WTC11 (cell line): Measurements from ENCODE around the gene PPARD. TPM values are rescaled to one million over a fixed set of nuclear protein-coding genes. Genes with fewer than 3 reads are reported as not detected.

ENCODE experiments used
- ATAC-seq: fragments of 200-7000 bp; cut with Tn5 transposase; 2 replicates; pipeline ENCODE4 v1.10.0; 2021; ENCODE audit warnings: mild to moderate bottlenecking, moderate library complexity
- CTCF ChIA-PET: fragments of 300-600 bp; sonication (Branson Sonifier 250); formaldehyde crosslinking; loops from one replicate; lab custom pipeline; 2021; ENCODE audit warnings: antibody characterized with exemption; lab: Charles Lee
- POLR2A ChIA-PET: fragments of 350-600 bp; sonication (Branson Sonifier 250); formaldehyde crosslinking; loops from one replicate; lab custom pipeline; 2021; ENCODE audit warnings: antibody characterized with exemption; lab: Charles Lee
- DNase-seq: peaks from one replicate; pipeline ENCODE4 v3.0.0; 2021; ENCODE audit warnings: low spot score
- H3K27ac Mint-ChIP-seq: 2 replicates; pipeline ENCODE4 v1.8.0; 2021; ENCODE audit warnings: mixed read lengths
- H3K27me3 Mint-ChIP-seq: 2 replicates; pipeline ENCODE4 v1.8.0; 2021; ENCODE audit warnings: low read depth, mild to moderate bottlenecking, moderate library complexity, mixed read lengths
- H3K36me3 Mint-ChIP-seq: 2 replicates; pipeline ENCODE4 v1.8.0; 2021; ENCODE audit warnings: mixed read lengths
- H3K4me1 Mint-ChIP-seq: 2 replicates; pipeline ENCODE4 v1.8.0; 2022; ENCODE audit warnings: mixed read lengths
- H3K4me3 Mint-ChIP-seq: 2 replicates; pipeline ENCODE4 v1.8.0; 2021; ENCODE audit warnings: mild to moderate bottlenecking, moderate library complexity, mixed read lengths
- H3K9me3 Mint-ChIP-seq: 2 replicates; pipeline ENCODE4 v1.8.0; 2021; ENCODE audit warnings: mixed read lengths
- ATF1 ChIP-seq: sonication (generic); formaldehyde crosslinking; IDR thresholded peaks from 2 replicates; pipeline ENCODE4 v1.8.1; 2023; ENCODE audit warnings: mild to moderate bottlenecking, moderate library complexity, missing genetic modification reagents
- CREM ChIP-seq: sonication (generic); formaldehyde crosslinking; IDR thresholded peaks from 2 replicates; pipeline ENCODE4 v1.8.1; 2022; ENCODE audit warnings: mild to moderate bottlenecking, missing genetic modification reagents, moderate library complexity
- FOXP1 ChIP-seq: sonication (generic); formaldehyde crosslinking; IDR thresholded peaks from 2 replicates; pipeline ENCODE4 v1.8.0; 2022; ENCODE audit warnings: missing genetic modification reagents, mild to moderate bottlenecking, moderate library complexity, borderline replicate concordance
- GABPB1 ChIP-seq: sonication (generic); formaldehyde crosslinking; IDR thresholded peaks from 2 replicates; pipeline ENCODE4 v1.8.1; 2023; ENCODE audit warnings: mild to moderate bottlenecking, missing genetic modification reagents
- IRF2 ChIP-seq: sonication (generic); formaldehyde crosslinking; IDR thresholded peaks from 2 replicates; pipeline ENCODE4 v1.8.0; 2022; ENCODE audit warnings: low read depth, missing genetic modification reagents, borderline replicate concordance
- MYBL2 ChIP-seq: sonication (generic); formaldehyde crosslinking; IDR thresholded peaks from 2 replicates; pipeline ENCODE4 v1.8.1; 2023; ENCODE audit warnings: mild to moderate bottlenecking, moderate library complexity, missing genetic modification reagents
- NFYB ChIP-seq: sonication (generic); formaldehyde crosslinking; conservative IDR thresholded peaks from 2 replicates; pipeline ENCODE4 v1.8.0; 2022; ENCODE audit warnings: low read depth, missing genetic modification reagents
- NR2C2 ChIP-seq: sonication (generic); formaldehyde crosslinking; IDR thresholded peaks from 2 replicates; pipeline ENCODE4 v1.8.0; 2022; ENCODE audit warnings: mild to moderate bottlenecking, missing genetic modification reagents
- OVOL2 ChIP-seq: fragments of 250-450 bp; sonication (Bioruptor Pico); IDR thresholded peaks from 2 replicates; pipeline ENCODE4 v1.9.0; 2021; ENCODE audit warnings: mild to moderate bottlenecking, borderline replicate concordance
- TCF7 ChIP-seq: sonication (generic); formaldehyde crosslinking; IDR thresholded peaks from 2 replicates; pipeline ENCODE4 v1.8.0; 2022; ENCODE audit warnings: mild to moderate bottlenecking, low read depth, missing genetic modification reagents, moderate library complexity
- TEAD1 ChIP-seq: sonication (generic); formaldehyde crosslinking; IDR thresholded peaks from 2 replicates; pipeline ENCODE4 v1.8.0; 2022; ENCODE audit warnings: mild to moderate bottlenecking, missing genetic modification reagents
- TEAD4 ChIP-seq: sonication (generic); formaldehyde crosslinking; IDR thresholded peaks from 2 replicates; pipeline ENCODE4 v1.8.0; 2022; ENCODE audit warnings: mild to moderate bottlenecking, missing genetic modification reagents
- TP53 ChIP-seq: sonication (generic); formaldehyde crosslinking; IDR thresholded peaks from 2 replicates; pipeline ENCODE4 v1.8.1; 2023; ENCODE audit warnings: mild to moderate bottlenecking, missing genetic modification reagents
- ZBTB21 ChIP-seq: sonication (generic); formaldehyde crosslinking; IDR thresholded peaks from 2 replicates; pipeline ENCODE4 v1.8.1; 2023; ENCODE audit warnings: mild to moderate bottlenecking, missing genetic modification reagents, borderline replicate concordance
- ZNF317 ChIP-seq: sonication (generic); formaldehyde crosslinking; IDR thresholded peaks from 2 replicates; pipeline ENCODE4 v1.8.1; 2023; ENCODE audit warnings: low read depth, mild to moderate bottlenecking, moderate library complexity, missing genetic modification reagents, borderline replicate concordance
- ZNF671 ChIP-seq: fragments of 250-450 bp; sonication (Bioruptor Pico); IDR thresholded peaks from 2 replicates; pipeline ENCODE4 v1.8.0; 2021; ENCODE audit warnings: mild to moderate bottlenecking
- total RNA-seq: library from RNA; stranded (reverse); gene quantifications from 3 replicates; pipeline ENCODE4 v1.2.3, GENCODE V29; 2021
- TF ChIP-seq, protein P1 (sequence below): sonication (generic); formaldehyde crosslinking; IDR thresholded peaks from 2 replicates; pipeline ENCODE4 v1.8.1; 2023; ENCODE audit warnings: mild to moderate bottlenecking, moderate library complexity, missing genetic modification reagents
- TF ChIP-seq, protein P2 (sequence below): sonication (generic); formaldehyde crosslinking; IDR thresholded peaks from 2 replicates; pipeline ENCODE4 v1.8.0; 2023; ENCODE audit warnings: mild to moderate bottlenecking, missing genetic modification reagents
- TF ChIP-seq, protein P3 (sequence below): sonication (generic); formaldehyde crosslinking; IDR thresholded peaks from 2 replicates; pipeline ENCODE4 v1.8.1; 2023; ENCODE audit warnings: mild to moderate bottlenecking, missing genetic modification reagents
- TF ChIP-seq, protein P4 (sequence below): sonication (generic); formaldehyde crosslinking; IDR thresholded peaks from 2 replicates; pipeline ENCODE4 v1.8.1; 2023; ENCODE audit warnings: mild to moderate bottlenecking, missing genetic modification reagents, moderate library complexity

PPARD gene
- total RNA-seq, 1 experiment from 2014 or later = 14.7 TPM

DNA sequence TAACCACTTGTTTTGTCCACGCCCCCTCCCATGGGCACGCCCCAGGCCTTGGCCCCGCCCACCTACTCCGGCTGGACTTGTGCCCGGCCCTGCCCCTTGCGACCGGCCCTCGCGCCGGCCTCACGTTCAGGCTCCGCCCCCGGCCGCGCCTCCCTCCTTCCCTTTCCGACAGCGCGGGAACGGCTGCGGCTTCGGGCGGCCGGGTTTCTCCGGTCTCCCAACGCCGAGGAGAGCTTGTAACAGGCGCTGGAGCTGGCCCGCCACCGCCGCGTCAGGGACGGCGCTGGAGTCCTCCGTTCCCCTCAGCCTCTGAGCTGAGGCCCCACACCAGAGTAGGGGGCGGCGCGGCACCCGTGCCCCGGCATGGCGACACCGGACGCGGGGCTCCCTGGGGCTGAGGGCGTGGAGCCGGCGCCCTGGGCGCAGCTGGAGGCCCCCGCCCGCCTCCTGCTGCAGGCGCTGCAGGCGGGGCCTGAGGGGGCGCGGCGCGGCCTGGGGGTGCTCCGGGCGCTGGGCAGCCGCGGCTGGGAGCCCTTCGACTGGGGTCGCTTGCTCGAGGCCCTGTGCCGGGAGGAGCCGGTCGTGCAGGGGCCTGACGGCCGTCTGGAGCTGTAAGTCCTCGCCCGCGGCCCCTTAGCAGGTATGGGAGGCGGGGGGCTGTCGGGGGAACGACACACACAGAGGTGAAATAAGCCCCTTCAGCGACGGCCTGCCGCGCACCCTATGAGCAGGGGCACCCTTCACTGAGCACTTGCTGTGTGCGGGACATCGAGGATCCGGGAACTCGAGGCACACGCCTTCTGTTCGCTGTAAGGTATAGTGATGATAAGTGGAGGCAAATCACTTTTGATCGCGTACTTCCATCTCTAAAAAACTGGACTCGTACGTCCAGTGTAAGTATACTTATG lies 110.1 kb downstream of the PPARD start, which contains the start of gene FANCE (continued):
- TF ChIP-seq, protein P1, sequence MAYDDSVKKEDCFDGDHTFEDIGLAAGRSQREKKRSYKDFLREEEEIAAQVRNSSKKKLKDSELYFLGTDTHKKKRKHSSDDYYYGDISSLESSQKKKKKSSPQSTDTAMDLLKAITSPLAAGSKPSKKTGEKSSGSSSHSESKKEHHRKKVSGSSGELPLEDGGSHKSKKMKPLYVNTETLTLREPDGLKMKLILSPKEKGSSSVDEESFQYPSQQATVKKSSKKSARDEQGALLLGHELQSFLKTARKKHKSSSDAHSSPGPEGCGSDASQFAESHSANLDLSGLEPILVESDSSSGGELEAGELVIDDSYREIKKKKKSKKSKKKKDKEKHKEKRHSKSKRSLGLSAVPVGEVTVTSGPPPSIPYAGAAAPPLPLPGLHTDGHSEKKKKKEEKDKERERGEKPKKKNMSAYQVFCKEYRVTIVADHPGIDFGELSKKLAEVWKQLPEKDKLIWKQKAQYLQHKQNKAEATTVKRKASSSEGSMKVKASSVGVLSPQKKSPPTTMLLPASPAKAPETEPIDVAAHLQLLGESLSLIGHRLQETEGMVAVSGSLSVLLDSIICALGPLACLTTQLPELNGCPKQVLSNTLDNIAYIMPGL (CRISPR knock-in tag) = peak; percentile 63; the same call in 1 of the 2 replicates
- TF ChIP-seq CREM (CRISPR knock-in tag) (peak; percentile 40; the same call in 1 of the 2 replicates), TCF7 (CRISPR knock-in tag) (no peak)

DNA sequence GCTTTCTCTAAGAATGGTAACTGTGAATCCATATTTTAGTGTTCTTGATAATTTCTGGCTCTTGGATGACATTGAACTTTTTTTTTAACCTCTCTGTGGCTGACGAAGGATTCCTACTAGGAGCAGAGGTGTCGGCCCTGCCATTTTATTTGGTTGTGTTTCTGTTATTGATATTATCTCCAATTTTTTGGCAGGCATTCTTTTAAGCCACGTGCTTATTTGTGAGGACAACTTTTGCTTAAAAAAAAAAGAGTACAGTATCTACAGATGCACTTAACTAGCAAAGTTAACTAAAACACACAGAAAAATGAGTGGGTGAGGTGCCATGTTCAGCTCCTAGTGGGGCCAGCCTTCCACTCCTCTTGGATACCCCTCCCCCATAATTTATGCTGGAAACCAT lies 110.9 kb downstream of the PPARD start:
- Mint-ChIP-seq H3K27me3 (peaks cover 11% of the 10 kb centered on the region), H3K9me3 (no peaks in the 10 kb centered on the region), H3K4me3 (peak overlapping the region; percentile 68), H3K27ac (no peak overlapping the region), H3K4me1 (peaks cover 39% of the 10 kb centered on the region), H3K36me3 (peaks cover 15% of the 10 kb centered on the region)
- TF ChIP-seq, protein P2, sequence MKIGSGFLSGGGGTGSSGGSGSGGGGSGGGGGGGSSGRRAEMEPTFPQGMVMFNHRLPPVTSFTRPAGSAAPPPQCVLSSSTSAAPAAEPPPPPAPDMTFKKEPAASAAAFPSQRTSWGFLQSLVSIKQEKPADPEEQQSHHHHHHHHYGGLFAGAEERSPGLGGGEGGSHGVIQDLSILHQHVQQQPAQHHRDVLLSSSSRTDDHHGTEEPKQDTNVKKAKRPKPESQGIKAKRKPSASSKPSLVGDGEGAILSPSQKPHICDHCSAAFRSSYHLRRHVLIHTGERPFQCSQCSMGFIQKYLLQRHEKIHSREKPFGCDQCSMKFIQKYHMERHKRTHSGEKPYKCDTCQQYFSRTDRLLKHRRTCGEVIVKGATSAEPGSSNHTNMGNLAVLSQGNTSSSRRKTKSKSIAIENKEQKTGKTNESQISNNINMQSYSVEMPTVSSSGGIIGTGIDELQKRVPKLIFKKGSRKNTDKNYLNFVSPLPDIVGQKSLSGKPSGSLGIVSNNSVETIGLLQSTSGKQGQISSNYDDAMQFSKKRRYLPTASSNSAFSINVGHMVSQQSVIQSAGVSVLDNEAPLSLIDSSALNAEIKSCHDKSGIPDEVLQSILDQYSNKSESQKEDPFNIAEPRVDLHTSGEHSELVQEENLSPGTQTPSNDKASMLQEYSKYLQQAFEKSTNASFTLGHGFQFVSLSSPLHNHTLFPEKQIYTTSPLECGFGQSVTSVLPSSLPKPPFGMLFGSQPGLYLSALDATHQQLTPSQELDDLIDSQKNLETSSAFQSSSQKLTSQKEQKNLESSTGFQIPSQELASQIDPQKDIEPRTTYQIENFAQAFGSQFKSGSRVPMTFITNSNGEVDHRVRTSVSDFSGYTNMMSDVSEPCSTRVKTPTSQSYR (CRISPR knock-in tag) = no peak
- TF ChIP-seq TP53 (CRISPR knock-in tag) (no peak), ZNF671 (CRISPR knock-in tag) (no peak), ZBTB21 (no peak), NR2C2 (CRISPR knock-in tag) (no peak), GABPB1 (CRISPR knock-in tag) (no peak), ZNF317 (no peak), TEAD1 (CRISPR knock-in tag) (no peak), IRF2 (no peak), FOXP1 (CRISPR knock-in tag) (no peak), MYBL2 (CRISPR knock-in tag) (no peak), NFYB (CRISPR knock-in tag) (no peak), ATF1 (no peak), OVOL2 (CRISPR knock-in tag) (no peak), TEAD4 (no peak)
- TF ChIP-seq, protein P3, sequence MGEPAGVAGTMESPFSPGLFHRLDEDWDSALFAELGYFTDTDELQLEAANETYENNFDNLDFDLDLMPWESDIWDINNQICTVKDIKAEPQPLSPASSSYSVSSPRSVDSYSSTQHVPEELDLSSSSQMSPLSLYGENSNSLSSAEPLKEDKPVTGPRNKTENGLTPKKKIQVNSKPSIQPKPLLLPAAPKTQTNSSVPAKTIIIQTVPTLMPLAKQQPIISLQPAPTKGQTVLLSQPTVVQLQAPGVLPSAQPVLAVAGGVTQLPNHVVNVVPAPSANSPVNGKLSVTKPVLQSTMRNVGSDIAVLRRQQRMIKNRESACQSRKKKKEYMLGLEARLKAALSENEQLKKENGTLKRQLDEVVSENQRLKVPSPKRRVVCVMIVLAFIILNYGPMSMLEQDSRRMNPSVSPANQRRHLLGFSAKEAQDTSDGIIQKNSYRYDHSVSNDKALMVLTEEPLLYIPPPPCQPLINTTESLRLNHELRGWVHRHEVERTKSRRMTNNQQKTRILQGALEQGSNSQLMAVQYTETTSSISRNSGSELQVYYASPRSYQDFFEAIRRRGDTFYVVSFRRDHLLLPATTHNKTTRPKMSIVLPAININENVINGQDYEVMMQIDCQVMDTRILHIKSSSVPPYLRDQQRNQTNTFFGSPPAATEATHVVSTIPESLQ (CRISPR knock-in tag) = no peak
- TF ChIP-seq, protein P1 (CRISPR knock-in tag) = no peak
- TF ChIP-seq, protein P4, sequence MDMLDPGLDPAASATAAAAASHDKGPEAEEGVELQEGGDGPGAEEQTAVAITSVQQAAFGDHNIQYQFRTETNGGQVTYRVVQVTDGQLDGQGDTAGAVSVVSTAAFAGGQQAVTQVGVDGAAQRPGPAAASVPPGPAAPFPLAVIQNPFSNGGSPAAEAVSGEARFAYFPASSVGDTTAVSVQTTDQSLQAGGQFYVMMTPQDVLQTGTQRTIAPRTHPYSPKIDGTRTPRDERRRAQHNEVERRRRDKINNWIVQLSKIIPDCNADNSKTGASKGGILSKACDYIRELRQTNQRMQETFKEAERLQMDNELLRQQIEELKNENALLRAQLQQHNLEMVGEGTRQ (CRISPR knock-in tag) = no peak
- DNase-seq = no peak
- no peak for ATAC-seq
- ChIA-PET CTCF (interaction anchor here (1.0 to 8.9 kb wide), 9 partner anchors 15 to 284 kb away, joined by 3 to 157 read pairs (median 8); partner anchors contain the start of genes ARMC12, DEF6, PPARD and RPL10A), POLR2A (interaction anchor here (1.7 to 1.9 kb wide), 2 partner anchors 15 to 135 kb away, joined by 4 to 5 read pairs; partner anchors contain the start of gene RPL10A)
